ENCODE measurements around the gene IQGAP1. TPM values are rescaled to one million over a fixed set of nuclear protein-coding genes. Genes with fewer than 3 reads are reported as not detected.
"Not testable (repeated sequence)": the region's sequence is repeated elsewhere in the genome, so short reads cannot be mapped to it uniquely, and the experiment has no call there.

Gene IQGAP1
- total RNA-seq, 6 experiments from 2014 or later = 12.2 to 43.7 (median 26.3) TPM

DNA sequence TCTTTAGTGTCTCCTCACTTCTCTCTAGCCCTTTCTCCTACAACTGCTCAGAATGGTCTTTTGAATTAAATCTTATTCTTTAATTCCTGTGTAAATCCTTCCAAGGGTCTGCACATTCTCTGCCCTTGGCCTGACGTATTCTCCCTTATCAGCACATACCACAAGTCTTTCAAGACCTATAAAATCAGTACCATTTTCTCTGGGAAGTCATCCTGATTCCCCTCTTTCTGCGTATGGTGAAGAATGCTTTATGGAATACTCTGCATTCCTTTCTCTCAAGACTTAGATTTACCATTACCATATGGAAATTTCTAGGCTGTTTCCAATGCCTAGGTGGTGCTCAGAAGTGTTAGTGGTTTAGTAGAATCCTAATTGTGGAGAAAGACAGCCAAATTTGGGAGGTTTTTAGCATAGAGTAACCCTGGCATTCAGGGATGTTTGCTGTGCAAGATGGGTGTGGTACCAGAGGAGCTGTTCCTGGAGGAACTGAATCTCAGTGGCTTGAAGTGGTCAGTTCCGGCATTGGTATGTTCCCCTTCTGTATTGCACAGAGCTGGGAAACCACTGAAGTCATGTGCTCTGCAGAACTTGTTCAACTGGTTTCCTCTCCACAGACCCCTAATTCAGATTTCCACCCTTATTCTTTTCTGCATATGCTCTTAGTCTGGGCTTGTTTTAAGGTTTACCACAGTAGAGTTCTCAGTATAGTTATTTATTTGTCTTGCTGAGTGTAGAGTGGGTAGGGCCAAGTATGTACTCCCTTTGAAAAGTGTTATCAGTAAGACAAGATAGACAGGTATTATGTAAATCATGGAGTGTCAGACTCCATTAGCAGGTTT, 24.5 kb downstream of the IQGAP1 start:
- no peaks in the 10 kb centered on the region for H3K4me1 ChIP-seq
- ATAC-seq (peak; percentile 79 to 89 (median 80)), DNase-seq (no peak)

DNA sequence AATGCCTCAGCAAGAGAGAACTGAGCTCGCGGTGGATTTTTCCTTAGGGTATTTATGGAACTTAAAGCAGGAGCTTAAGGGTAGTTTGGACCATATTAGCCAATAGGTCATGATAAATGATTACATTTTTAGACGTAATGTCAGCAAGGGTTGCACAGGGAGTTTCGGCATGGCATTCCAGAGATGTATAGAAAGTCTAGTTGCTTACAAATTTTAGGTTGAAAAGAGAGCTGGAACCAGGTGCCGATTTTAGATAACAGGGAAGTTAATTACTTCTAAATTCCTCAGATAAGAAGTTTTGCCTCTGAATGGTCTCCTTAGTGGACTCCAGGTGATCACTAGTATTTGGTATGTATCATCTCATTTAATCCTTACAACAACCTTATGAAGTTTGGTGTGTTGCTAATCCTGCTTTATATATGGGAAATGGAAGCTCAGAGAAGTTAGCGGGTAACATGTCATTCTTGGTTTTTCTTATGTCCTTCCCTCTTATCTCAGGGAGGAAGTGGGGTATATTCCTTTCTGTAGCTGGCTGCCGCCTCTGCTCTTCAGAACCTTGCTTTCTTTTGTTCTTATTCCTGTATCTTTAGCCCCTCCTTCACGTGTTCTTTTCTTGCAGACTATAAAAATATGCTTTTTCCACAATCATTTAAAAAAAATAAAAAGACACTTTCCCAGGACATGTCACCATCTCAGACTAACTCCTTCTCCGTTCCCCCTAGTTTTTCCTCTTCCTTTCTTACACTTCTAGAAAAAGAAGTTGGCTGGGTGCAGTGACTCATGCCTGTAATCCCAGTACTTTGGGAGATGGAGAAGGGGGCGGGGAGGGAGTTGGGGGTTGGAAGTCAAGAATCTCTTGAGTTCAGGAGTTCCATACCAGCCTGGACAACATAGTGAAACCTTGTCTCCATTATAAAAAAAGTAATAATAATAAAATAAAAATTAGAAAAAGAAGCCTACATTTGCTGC, 25.7 kb downstream of the IQGAP1 start:
- DNase-seq (no peak), ATAC-seq (peak in 2 of 4 donors; percentile 45 to 46)
- intact Hi-C loops (cut with DNase I) = no loop called here
- Histone ChIP-seq H3K27me3 (no peaks in the 10 kb centered on the region), H3K27ac (no peak overlapping the region), H3K36me3 (no peaks in the 10 kb centered on the region), H3K4me3 (no peak overlapping the region), H3K9me3 (no peaks in the 10 kb centered on the region), H3K4me1 (no peaks in the 10 kb centered on the region)
- 56% methylated on average over 10 of the region's 10 CpGs for WGBS (ENCODE audit: insufficient coverage, low coverage, low lambda C conversion rate, missing lambda C conversion rate)
- TF ChIP-seq, protein P1, sequence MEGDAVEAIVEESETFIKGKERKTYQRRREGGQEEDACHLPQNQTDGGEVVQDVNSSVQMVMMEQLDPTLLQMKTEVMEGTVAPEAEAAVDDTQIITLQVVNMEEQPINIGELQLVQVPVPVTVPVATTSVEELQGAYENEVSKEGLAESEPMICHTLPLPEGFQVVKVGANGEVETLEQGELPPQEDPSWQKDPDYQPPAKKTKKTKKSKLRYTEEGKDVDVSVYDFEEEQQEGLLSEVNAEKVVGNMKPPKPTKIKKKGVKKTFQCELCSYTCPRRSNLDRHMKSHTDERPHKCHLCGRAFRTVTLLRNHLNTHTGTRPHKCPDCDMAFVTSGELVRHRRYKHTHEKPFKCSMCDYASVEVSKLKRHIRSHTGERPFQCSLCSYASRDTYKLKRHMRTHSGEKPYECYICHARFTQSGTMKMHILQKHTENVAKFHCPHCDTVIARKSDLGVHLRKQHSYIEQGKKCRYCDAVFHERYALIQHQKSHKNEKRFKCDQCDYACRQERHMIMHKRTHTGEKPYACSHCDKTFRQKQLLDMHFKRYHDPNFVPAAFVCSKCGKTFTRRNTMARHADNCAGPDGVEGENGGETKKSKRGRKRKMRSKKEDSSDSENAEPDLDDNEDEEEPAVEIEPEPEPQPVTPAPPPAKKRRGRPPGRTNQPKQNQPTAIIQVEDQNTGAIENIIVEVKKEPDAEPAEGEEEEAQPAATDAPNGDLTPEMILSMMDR (IDR thresholded peaks at IDR 0.05) = no peak
- no peak for TF ChIP-seq POLR2A (IDR thresholded peaks at IDR 0.05)

More for the DNA sequence above, 24.5 kb downstream of the IQGAP1 start:
- TF ChIP-seq, protein P1 (IDR thresholded peaks at IDR 0.05) = no peak
- no peak for TF ChIP-seq POLR2A (IDR thresholded peaks at IDR 0.05)
- H3K36me3 ChIP-seq = no peaks in the 10 kb centered on the region
- 55% methylated on average over 2 of the region's 3 CpGs for WGBS (ENCODE audit: insufficient coverage, low coverage, low lambda C conversion rate, missing lambda C conversion rate)
- no peak overlapping the region for H3K4me3 ChIP-seq
- no peak overlapping the region for H3K27ac ChIP-seq
- H3K9me3 ChIP-seq = no peaks in the 10 kb centered on the region
- no peaks in the 10 kb centered on the region for H3K27me3 ChIP-seq
- intact Hi-C loops (cut with DNase I) = no loop called here

DNA sequence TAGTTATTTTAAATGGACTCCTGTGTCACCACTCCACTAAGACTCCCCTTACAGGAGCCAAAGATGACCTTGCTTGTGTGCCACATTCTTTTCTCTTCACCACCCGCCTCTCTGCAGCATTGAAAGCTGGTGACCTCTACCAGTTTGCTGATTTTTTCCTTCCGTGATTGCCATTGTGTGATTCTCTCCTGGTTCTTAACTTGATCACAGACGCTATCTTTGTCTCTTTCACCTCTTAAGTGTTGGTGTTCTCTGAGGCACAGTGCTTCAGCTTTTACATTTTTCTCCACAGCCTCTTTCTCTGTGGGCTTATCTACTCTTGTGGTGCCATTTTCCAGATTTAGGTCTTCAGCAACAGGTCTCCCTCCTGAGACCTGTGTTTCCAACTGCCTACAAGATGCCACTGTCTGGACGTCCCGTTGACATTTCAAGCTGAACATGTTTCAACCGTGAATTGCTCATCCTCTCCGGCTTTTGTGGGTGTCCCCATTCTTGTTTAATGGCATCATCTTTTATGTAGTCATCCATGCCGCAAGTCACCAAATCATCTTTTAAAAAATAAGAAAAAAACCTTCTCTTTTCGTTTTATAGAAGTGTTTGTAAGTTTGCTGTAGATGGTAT, 26.5 kb downstream of the IQGAP1 start:
- ATAC-seq = no peak
- Histone ChIP-seq H3K4me1 (no peaks in the 10 kb centered on the region), H3K27me3 (no peaks in the 10 kb centered on the region), H3K9me3 (no peaks in the 10 kb centered on the region), H3K36me3 (no peaks in the 10 kb centered on the region), H3K4me3 (no peak overlapping the region), H3K27ac (no peak overlapping the region)
- DNase-seq = no peak
- WGBS (ENCODE audit: insufficient coverage, low coverage, low lambda C conversion rate, missing lambda C conversion rate) = 70% methylated on average over 8 of the region's 9 CpGs
- intact Hi-C loops (cut with DNase I) = no loop called here
- TF ChIP-seq, protein P1 (IDR thresholded peaks at IDR 0.05) = no peak
- no peak for TF ChIP-seq POLR2A (IDR thresholded peaks at IDR 0.05)

DNA sequence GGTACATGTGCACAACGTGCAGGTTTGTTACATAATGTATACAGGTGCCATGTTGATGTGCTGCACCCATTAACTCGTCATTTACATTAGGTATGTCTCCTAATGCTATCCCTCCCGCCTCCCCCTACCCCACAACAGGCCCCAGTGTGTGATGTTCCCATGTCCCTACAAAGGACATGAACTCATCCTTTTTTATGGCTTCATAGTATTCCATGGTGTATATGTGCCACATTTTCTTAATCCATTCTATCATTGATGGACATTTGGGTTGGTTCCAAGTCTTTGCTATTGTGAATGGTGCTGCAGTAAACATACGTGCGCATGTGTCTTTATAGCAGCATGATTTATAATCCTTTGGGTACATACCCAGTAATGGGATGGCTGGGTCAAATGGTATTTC, 28.0 kb downstream of the IQGAP1 start:
- H3K4me3 ChIP-seq; H3K36me3 ChIP-seq; H3K9me3 ChIP-seq; H3K27ac ChIP-seq; DNase-seq; H3K27me3 ChIP-seq; intact Hi-C loops (cut with DNase I); ATAC-seq; H3K4me1 ChIP-seq: not testable (repeated sequence)
- WGBS (ENCODE audit: insufficient coverage, low coverage, low lambda C conversion rate, missing lambda C conversion rate) = 94% methylated on average over 3 of the region's 5 CpGs
